ENCODE data around the gene POLR2A.

POLR2A gene

GRCh38 chr17:7497636-7498035, 13.5 kb downstream of the POLR2A start:
- no peak for DNase-seq (ENCODE audit: low read depth)
- Histone ChIP-seq H3K4me1 (ENCODE audit: control insufficient read depth, insufficient read depth, low read length) (no peaks in the 10 kb centered on the region), H3K9ac (ENCODE audit: low read length) (no peak overlapping the region), H3K9me3 (ENCODE audit: control insufficient read depth, low read length) (no peaks in the 10 kb centered on the region), H3K4me3 (ENCODE audit: low read length) (no peak overlapping the region), H3K27me3 (replicated peaks; ENCODE audit: control insufficient read depth, insufficient read depth, low read length) (no peaks in the 10 kb centered on the region), H3K36me3 (ENCODE audit: control insufficient read depth, insufficient read depth, low read length, severe bottlenecking) (peaks cover 81% of the 10 kb centered on the region)

DNA sequence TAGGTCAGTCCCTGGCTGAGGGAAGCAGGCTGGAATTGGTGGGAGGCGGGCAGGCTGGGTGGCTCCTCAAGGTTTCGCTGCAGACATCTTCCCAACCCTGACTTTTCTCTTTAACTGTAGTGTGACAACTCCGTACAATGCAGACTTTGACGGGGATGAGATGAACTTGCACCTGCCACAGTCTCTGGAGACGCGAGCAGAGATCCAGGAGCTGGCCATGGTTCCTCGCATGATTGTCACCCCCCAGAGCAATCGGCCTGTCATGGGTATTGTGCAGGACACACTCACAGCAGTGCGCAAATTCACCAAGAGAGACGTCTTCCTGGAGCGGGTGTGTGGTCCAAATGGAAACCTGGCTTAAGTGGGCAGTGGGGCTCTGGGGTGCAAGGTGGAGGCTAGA, 15.0 kb downstream of the POLR2A start:
- no peak for DNase-seq (ENCODE audit: low read depth)
- Histone ChIP-seq H3K9me3 (ENCODE audit: control insufficient read depth, low read length) (no peaks in the 10 kb centered on the region), H3K36me3 (ENCODE audit: control insufficient read depth, insufficient read depth, low read length, severe bottlenecking) (peaks cover 90% of the 10 kb centered on the region), H3K4me1 (ENCODE audit: control insufficient read depth, insufficient read depth, low read length) (no peaks in the 10 kb centered on the region), H3K4me3 (ENCODE audit: low read length) (no peak overlapping the region), H3K9ac (ENCODE audit: low read length) (no peak overlapping the region), H3K27me3 (replicated peaks; ENCODE audit: control insufficient read depth, insufficient read depth, low read length) (no peaks in the 10 kb centered on the region)

- Histone ChIP-seq H3K4me1 (ENCODE audit: control insufficient read depth, insufficient read depth, low read length) (no peaks in the 10 kb centered on the region), H3K9me3 (ENCODE audit: control insufficient read depth, low read length) (no peaks in the 10 kb centered on the region), H3K36me3 (ENCODE audit: control insufficient read depth, insufficient read depth, low read length, severe bottlenecking) (peaks cover 98% of the 10 kb centered on the region), H3K9ac (ENCODE audit: low read length) (no peak overlapping the region), H3K27me3 (replicated peaks; ENCODE audit: control insufficient read depth, insufficient read depth, low read length) (no peaks in the 10 kb centered on the region), H3K4me3 (ENCODE audit: low read length) (no peak overlapping the region)
- no peak for DNase-seq (ENCODE audit: low read depth)
Measured at GRCh38 chr17:7501729-7502128, 17.6 kb downstream of the POLR2A start.

GRCh38 chr17:7502171-7502847, 18.1 kb downstream of the POLR2A start:
- Histone ChIP-seq H3K9me3 (ENCODE audit: control insufficient read depth, low read length) (no peaks in the 10 kb centered on the region), H3K4me1 (ENCODE audit: control insufficient read depth, insufficient read depth, low read length) (no peaks in the 10 kb centered on the region), H3K9ac (ENCODE audit: low read length) (no peak overlapping the region), H3K4me3 (ENCODE audit: low read length) (no peak overlapping the region), H3K27me3 (replicated peaks; ENCODE audit: control insufficient read depth, insufficient read depth, low read length) (no peaks in the 10 kb centered on the region), H3K36me3 (ENCODE audit: control insufficient read depth, insufficient read depth, low read length, severe bottlenecking) (peaks cover 98% of the 10 kb centered on the region)
- DNase-seq (ENCODE audit: low read depth) = no peak

DNA sequence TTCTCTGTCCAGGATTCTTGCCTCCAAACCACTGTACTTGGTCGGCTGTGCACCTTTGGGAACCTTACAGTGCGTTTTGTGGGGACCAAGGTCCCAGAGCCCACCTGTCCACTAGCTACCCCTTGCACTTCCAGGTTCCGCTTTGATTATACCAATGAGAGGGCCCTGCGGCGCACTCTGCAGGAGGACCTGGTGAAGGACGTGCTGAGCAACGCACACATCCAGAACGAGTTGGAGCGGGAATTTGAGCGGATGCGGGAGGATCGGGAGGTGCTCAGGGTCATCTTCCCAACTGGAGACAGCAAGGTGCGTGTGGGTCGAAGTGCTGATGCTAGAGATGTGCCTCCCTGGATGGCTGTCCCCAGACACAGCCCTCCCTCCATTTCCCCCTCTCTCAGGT, 18.8 kb downstream of the POLR2A start:
- Histone ChIP-seq H3K4me1 (ENCODE audit: control insufficient read depth, insufficient read depth, low read length) (no peaks in the 10 kb centered on the region), H3K4me3 (ENCODE audit: low read length) (no peak overlapping the region), H3K9me3 (ENCODE audit: control insufficient read depth, low read length) (no peaks in the 10 kb centered on the region), H3K9ac (ENCODE audit: low read length) (no peak overlapping the region), H3K27me3 (replicated peaks; ENCODE audit: control insufficient read depth, insufficient read depth, low read length) (no peaks in the 10 kb centered on the region), H3K36me3 (ENCODE audit: control insufficient read depth, insufficient read depth, low read length, severe bottlenecking) (peaks cover 98% of the 10 kb centered on the region)
- DNase-seq (ENCODE audit: low read depth) = no peak

DNA sequence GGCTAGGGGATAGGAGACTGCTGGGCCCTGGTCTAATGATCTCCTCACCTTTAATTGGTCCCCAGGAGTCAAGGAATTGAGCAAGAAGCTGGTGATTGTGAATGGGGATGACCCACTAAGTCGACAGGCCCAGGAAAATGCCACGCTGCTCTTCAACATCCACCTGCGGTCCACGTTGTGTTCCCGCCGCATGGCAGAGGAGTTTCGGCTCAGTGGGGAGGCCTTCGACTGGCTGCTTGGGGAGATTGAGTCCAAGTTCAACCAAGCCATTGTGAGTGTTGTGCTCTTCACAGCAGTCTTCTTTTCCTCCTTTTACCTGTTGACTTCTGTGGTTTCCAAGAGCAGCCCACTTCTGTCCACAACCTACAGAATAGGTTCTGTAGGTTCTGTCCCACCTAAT, 19.4 kb downstream of the POLR2A start:
- no peak overlapping the region for H3K9ac ChIP-seq (ENCODE audit: low read length)
- H3K9me3 ChIP-seq (ENCODE audit: control insufficient read depth, low read length) = no peaks in the 10 kb centered on the region
- no peaks in the 10 kb centered on the region for H3K4me1 ChIP-seq (ENCODE audit: control insufficient read depth, insufficient read depth, low read length)
- DNase-seq (ENCODE audit: low read depth) = no peak
- H3K4me3 ChIP-seq (ENCODE audit: low read length) = no peak overlapping the region
- no peaks in the 10 kb centered on the region for H3K27me3 ChIP-seq (replicated peaks; ENCODE audit: control insufficient read depth, insufficient read depth, low read length)
- H3K36me3 ChIP-seq (ENCODE audit: control insufficient read depth, insufficient read depth, low read length, severe bottlenecking) = peaks cover 98% of the 10 kb centered on the region

GRCh38 chr17:7508145-7508544, 24.0 kb downstream of the POLR2A start:
- Histone ChIP-seq H3K27me3 (replicated peaks; ENCODE audit: control insufficient read depth, insufficient read depth, low read length) (no peaks in the 10 kb centered on the region), H3K9ac (ENCODE audit: low read length) (no peak overlapping the region), H3K9me3 (ENCODE audit: control insufficient read depth, low read length) (no peaks in the 10 kb centered on the region), H3K4me1 (ENCODE audit: control insufficient read depth, insufficient read depth, low read length) (no peaks in the 10 kb centered on the region), H3K4me3 (ENCODE audit: low read length) (no peak overlapping the region), H3K36me3 (ENCODE audit: control insufficient read depth, insufficient read depth, low read length, severe bottlenecking) (peaks cover 98% of the 10 kb centered on the region)
- DNase-seq (ENCODE audit: low read depth) = no peak

DNA sequence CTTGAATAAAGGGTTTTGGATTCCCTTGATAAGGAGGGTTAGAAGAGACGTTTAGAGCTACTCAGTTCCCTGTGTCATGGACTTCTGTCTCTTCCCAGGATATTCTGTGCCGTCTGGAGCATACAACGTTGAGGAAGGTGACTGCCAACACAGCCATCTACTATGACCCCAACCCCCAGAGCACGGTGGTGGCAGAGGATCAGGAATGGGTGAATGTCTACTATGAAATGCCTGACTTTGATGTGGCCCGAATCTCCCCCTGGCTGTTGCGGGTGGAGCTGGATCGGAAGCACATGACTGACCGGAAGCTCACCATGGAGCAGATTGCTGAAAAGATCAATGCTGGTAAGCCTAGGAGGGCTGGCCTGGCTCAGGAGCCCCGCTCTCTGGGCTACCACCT, 24.7 kb downstream of the POLR2A start:
- Histone ChIP-seq H3K9ac (ENCODE audit: low read length) (no peak overlapping the region), H3K36me3 (ENCODE audit: control insufficient read depth, insufficient read depth, low read length, severe bottlenecking) (peaks cover 98% of the 10 kb centered on the region), H3K4me3 (ENCODE audit: low read length) (no peak overlapping the region), H3K27me3 (replicated peaks; ENCODE audit: control insufficient read depth, insufficient read depth, low read length) (no peaks in the 10 kb centered on the region), H3K9me3 (ENCODE audit: control insufficient read depth, low read length) (no peaks in the 10 kb centered on the region), H3K4me1 (ENCODE audit: control insufficient read depth, insufficient read depth, low read length) (no peaks in the 10 kb centered on the region)
- no peak for DNase-seq (ENCODE audit: low read depth)

GRCh38 chr17:7509937-7510336, 25.8 kb downstream of the POLR2A start:
- Histone ChIP-seq H3K4me1 (ENCODE audit: control insufficient read depth, insufficient read depth, low read length) (peaks cover 6% of the 10 kb centered on the region), H3K4me3 (ENCODE audit: low read length) (no peak overlapping the region), H3K27me3 (replicated peaks; ENCODE audit: control insufficient read depth, insufficient read depth, low read length) (no peaks in the 10 kb centered on the region), H3K36me3 (ENCODE audit: control insufficient read depth, insufficient read depth, low read length, severe bottlenecking) (peaks cover 94% of the 10 kb centered on the region), H3K9me3 (ENCODE audit: control insufficient read depth, low read length) (no peaks in the 10 kb centered on the region), H3K9ac (ENCODE audit: low read length) (no peak overlapping the region)
- no peak for DNase-seq (ENCODE audit: low read depth)

DNA sequence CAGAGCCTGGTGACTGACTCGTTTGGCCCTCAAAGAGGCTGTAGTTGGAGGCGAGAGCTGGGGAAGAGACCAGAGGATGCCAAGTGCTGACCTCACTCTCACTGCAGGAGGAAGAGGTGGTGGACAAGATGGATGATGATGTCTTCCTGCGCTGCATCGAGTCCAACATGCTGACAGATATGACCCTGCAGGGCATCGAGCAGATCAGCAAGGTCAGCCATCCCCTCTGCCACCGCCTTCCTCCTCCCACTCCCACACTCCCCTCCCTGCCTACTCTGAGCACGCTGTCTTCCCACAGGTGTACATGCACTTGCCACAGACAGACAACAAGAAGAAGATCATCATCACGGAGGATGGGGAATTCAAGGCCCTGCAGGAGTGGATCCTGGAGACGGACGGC, 26.9 kb downstream of the POLR2A start:
- H3K9ac ChIP-seq (ENCODE audit: low read length) = no peak overlapping the region
- H3K9me3 ChIP-seq (ENCODE audit: control insufficient read depth, low read length) = no peaks in the 10 kb centered on the region
- H3K4me3 ChIP-seq (ENCODE audit: low read length) = no peak overlapping the region
- H3K27me3 ChIP-seq (replicated peaks; ENCODE audit: control insufficient read depth, insufficient read depth, low read length) = no peaks in the 10 kb centered on the region
- peaks cover 13% of the 10 kb centered on the region for H3K4me1 ChIP-seq (ENCODE audit: control insufficient read depth, insufficient read depth, low read length)
- no peak for DNase-seq (ENCODE audit: low read depth)
- H3K36me3 ChIP-seq (ENCODE audit: control insufficient read depth, insufficient read depth, low read length, severe bottlenecking) = peaks cover 84% of the 10 kb centered on the region

DNA sequence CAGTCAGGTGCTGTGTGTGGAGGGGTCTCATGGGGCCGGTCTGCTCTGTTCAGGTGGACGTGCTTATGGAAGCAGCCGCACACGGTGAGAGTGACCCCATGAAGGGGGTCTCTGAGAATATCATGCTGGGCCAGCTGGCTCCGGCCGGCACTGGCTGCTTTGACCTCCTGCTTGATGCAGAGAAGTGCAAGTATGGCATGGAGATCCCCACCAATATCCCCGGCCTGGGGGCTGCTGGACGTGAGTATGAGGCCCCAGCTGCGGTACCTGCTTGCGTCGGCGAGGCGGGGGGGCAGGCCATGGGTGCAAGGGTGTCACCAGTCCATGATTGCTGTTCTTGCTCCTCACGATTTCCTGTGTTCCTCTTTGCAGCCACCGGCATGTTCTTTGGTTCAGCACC, 27.9 kb downstream of the POLR2A start:
- no peak overlapping the region for H3K4me3 ChIP-seq (ENCODE audit: low read length)
- H3K36me3 ChIP-seq (ENCODE audit: control insufficient read depth, insufficient read depth, low read length, severe bottlenecking) = peaks cover 74% of the 10 kb centered on the region
- no peaks in the 10 kb centered on the region for H3K9me3 ChIP-seq (ENCODE audit: control insufficient read depth, low read length)
- no peak for DNase-seq (ENCODE audit: low read depth)
- H3K4me1 ChIP-seq (ENCODE audit: control insufficient read depth, insufficient read depth, low read length) = peaks cover 13% of the 10 kb centered on the region
- no peak overlapping the region for H3K9ac ChIP-seq (ENCODE audit: low read length)
- no peaks in the 10 kb centered on the region for H3K27me3 ChIP-seq (replicated peaks; ENCODE audit: control insufficient read depth, insufficient read depth, low read length)
